GM12875 (cell line): Measurements from ENCODE around the gene CNOT1.
"Not testable (repeated sequence)": the region's sequence is repeated elsewhere in the genome, so short reads cannot be mapped to it uniquely, and the experiment has no call there.

Experiments used
- H3K4me3 ChIP-seq: one replicate; pipeline ENCODE4 v1.5.1; 2011; ENCODE audit warnings: low read depth, low read length, control low read depth
- TF ChIP-seq, protein P1 (sequence below): IDR thresholded peaks from 2 replicates; pipeline ENCODE4 v1.5.1; 2011; ENCODE audit warnings: low read depth, mild to moderate bottlenecking, control low read depth, inconsistent platforms, low read length, moderate library complexity, borderline replicate concordance; ENCODE audit not compliant: insufficient read depth

The CNOT1 gene

DNA sequence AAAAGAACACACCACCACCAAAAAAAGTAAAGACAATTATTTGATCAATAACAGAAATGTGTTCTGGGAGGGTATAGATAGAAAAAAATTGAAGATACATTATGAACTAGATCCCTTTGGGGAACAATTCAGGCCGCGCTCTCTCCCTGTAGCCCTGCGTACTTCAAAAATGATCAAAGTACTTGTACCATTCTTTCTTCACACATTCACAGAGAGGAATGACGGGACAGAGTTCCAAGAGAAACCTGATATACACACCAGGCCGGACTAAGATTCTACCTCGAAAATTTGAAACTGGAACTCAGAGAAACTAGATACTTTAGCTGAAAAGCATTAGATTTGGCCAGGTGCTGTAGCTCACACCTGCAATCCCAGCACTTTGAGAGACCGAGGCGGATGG is 50.0 kb downstream of the CNOT1 start:
- no peak overlapping the region for H3K4me3 ChIP-seq
- TF ChIP-seq, protein P1, sequence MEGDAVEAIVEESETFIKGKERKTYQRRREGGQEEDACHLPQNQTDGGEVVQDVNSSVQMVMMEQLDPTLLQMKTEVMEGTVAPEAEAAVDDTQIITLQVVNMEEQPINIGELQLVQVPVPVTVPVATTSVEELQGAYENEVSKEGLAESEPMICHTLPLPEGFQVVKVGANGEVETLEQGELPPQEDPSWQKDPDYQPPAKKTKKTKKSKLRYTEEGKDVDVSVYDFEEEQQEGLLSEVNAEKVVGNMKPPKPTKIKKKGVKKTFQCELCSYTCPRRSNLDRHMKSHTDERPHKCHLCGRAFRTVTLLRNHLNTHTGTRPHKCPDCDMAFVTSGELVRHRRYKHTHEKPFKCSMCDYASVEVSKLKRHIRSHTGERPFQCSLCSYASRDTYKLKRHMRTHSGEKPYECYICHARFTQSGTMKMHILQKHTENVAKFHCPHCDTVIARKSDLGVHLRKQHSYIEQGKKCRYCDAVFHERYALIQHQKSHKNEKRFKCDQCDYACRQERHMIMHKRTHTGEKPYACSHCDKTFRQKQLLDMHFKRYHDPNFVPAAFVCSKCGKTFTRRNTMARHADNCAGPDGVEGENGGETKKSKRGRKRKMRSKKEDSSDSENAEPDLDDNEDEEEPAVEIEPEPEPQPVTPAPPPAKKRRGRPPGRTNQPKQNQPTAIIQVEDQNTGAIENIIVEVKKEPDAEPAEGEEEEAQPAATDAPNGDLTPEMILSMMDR = no peak

DNA sequence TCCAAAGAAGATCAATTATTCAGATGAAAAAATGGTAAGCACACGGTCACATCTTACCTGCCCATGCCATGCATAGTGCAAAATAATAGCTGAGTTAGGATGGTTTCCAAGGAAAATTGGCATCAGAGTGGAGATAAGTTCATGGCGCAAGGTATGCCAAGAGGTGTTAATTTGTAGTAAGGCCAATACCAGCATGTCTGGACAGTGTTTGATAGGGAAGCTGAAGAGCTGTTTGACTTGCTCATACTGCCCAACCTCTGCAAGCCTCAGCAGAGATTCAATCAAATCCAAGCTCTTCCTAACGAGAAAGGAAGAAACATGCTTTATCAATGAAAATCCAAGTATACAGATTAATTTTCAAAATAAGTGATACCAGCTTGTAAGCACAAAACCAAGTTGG is 51.0 kb downstream of the CNOT1 start:
- TF ChIP-seq, protein P1 = no peak
- no peak overlapping the region for H3K4me3 ChIP-seq

DNA sequence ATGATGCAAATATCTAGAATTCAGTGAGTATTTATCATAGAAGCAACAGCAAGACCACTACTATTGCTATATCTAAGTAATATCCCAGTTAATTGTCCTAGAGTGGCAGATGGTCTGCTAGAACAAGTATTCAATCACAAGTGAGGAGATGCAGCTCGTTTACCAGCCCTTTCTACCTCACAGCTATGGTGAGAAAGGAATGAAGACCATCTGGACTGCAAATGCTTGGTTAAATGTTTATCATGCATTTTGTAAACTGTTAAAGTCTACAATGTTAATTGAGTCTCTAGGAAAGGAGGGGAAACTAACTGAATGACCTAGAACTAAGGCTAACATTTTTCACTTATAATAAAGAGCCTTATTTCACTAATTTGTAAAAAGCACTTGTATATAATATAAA is 52.5 kb downstream of the CNOT1 start:
- no peak overlapping the region for H3K4me3 ChIP-seq
- TF ChIP-seq, protein P1 = no peak

GRCh38 chr16:58574895-58575294 is 54.7 kb downstream of the CNOT1 start:
- TF ChIP-seq, protein P1 = no peak
- no peak overlapping the region for H3K4me3 ChIP-seq

DNA sequence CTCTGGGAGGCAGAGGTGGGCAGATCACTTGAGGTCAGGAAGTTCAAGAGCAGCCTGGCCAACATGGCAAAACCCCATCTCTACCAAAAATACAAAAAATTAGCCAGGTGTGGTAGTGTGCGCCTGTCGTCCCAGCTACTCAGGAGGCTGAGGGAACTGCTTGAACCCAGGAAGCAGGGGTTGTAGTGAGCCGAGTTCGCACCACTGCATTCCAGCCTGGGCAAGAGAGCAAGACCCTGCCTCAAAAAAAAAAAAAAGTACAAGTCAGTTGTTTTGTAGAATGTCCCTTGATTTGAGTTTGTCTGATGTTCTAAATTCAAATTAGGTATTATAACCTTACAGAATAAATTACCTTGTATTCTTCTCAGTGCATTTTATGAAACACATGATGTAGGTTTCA is 63.9 kb downstream of the CNOT1 start:
- H3K4me3 ChIP-seq = not testable (repeated sequence)

- TF ChIP-seq, protein P1 = no peak
- no peak overlapping the region for H3K4me3 ChIP-seq
Measured at GRCh38 chr16:58563775-58564174, 65.9 kb downstream of the CNOT1 start.

- no peak overlapping the region for H3K4me3 ChIP-seq
- TF ChIP-seq, protein P1 = no peak
Measured at GRCh38 chr16:58563235-58563634, 66.4 kb downstream of the CNOT1 start.

GRCh38 chr16:58556678-58557077 is 72.9 kb downstream of the CNOT1 start:
- TF ChIP-seq, protein P1 = no peak
- H3K4me3 ChIP-seq = no peak overlapping the region
